ENCODE measurements around the gene PRKN. TPM values are rescaled to one million over a fixed set of nuclear protein-coding genes. Genes with fewer than 3 reads are reported as not detected.

PRKN gene
- total RNA-seq, 3 donors from 2014 or later = 5.2 to 10.2 (median 8.1) TPM

DNA sequence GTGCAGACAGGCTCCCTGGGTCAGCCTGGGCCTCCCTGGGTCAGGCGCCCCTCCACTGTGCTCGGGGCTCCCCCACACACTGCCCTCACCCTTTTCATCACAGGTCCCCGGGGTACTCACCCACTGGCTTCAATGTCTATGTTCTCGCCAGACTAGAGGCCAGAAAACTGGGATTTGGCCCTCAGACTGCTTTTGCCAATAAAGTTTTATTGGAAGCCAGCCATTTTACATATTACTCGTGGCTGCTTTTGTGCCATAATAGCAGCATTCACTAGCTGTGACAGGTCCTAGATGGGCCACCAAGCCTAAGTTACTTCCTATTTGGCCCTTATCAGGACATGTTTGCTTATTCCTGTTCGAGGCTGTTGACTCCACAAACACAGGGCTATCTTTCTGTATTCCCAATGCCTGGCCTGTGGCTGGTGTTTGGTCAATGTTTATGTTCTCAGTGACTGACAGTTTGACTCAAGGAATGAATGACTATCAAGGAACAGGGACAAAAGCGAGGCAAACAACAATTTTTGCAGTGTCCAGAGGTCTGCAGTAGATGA lies 928.6 kb downstream of the PRKN start:
- H3K4me3 ChIP-seq = no peak overlapping the region
- ATAC-seq (no peak), DNase-seq (no peak)
- H3K9me3 ChIP-seq = no peaks in the 10 kb centered on the region
- TF ChIP-seq, protein P1, sequence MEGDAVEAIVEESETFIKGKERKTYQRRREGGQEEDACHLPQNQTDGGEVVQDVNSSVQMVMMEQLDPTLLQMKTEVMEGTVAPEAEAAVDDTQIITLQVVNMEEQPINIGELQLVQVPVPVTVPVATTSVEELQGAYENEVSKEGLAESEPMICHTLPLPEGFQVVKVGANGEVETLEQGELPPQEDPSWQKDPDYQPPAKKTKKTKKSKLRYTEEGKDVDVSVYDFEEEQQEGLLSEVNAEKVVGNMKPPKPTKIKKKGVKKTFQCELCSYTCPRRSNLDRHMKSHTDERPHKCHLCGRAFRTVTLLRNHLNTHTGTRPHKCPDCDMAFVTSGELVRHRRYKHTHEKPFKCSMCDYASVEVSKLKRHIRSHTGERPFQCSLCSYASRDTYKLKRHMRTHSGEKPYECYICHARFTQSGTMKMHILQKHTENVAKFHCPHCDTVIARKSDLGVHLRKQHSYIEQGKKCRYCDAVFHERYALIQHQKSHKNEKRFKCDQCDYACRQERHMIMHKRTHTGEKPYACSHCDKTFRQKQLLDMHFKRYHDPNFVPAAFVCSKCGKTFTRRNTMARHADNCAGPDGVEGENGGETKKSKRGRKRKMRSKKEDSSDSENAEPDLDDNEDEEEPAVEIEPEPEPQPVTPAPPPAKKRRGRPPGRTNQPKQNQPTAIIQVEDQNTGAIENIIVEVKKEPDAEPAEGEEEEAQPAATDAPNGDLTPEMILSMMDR (IDR thresholded peaks at IDR 0.05) = no peak
- H3K4me1 ChIP-seq (ENCODE audit: low read depth) = no peaks in the 10 kb centered on the region
- intact Hi-C loops (cut with DNase I, micrococcal nuclease) = no loop called here
- no peaks in the 10 kb centered on the region for H3K36me3 ChIP-seq (ENCODE audit: low read depth)

DNA sequence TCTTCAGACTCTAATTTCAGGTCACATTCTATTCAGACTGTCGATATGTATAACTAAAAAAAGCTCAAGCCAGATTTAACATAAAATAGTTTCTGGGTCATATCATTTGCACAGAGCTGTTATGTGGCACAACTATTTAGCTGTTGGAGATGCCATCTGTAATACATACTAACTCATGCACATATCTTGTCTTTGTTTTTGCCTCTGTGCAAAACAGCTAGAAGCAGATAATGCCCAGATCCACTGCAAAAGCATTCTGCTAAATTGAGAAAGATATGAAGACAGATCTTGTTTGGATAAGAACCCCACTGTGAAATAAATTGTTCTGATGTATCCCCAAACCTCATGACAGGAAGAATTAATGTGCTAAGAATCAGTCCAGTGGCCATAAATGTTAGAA lies 930.9 kb downstream of the PRKN start:
- intact Hi-C loops (cut with DNase I, micrococcal nuclease) = no loop called here
- no peaks in the 10 kb centered on the region for H3K36me3 ChIP-seq (ENCODE audit: low read depth)

DNA sequence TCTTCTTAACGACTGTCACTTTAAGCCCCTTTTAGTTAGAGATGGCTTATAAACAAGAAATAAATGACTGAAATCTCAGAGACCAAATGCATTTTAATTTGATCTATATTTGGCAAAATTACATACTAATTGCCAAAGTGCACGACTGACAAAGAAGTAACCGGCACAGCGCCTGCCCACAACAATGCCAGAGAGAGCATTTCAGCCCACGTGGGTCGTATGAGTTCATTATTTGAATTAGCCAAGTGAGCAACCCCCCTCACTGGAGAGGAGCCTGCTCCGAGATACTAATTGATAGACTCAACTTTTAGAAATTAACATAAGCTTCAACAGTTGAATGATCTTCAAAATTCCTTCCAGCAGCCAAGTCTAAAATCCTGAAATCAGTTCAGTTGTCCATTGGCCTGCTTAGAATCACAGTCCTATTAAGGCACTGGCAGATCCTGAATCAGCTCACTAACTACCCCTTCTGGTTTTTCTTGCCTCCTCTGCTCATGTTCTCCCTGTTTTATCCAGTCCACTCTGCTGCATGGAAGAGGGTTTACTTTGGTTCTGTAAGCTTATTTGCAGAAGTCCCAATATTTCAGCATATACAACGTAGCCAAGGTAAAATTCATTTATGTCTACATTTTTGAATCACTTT lies 934.6 kb downstream of the PRKN start:
- no peak for DNase-seq
- Histone ChIP-seq H3K36me3 (ENCODE audit: low read depth) (no peaks in the 10 kb centered on the region), H3K4me1 (ENCODE audit: low read depth) (no peaks in the 10 kb centered on the region), H3K9me3 (no peaks in the 10 kb centered on the region), H3K4me3 (no peak overlapping the region)
- TF ChIP-seq, protein P1 (IDR thresholded peaks at IDR 0.05) = no peak
- intact Hi-C loops (cut with DNase I, micrococcal nuclease) = no loop called here
- ATAC-seq = no peak

More for the DNA sequence above, 930.9 kb downstream of the PRKN start:
- H3K9me3 ChIP-seq = no peaks in the 10 kb centered on the region
- H3K4me1 ChIP-seq (ENCODE audit: low read depth) = no peaks in the 10 kb centered on the region
- DNase-seq (no peak), ATAC-seq (no peak)
- TF ChIP-seq, protein P1 (IDR thresholded peaks at IDR 0.05) = no peak
- H3K4me3 ChIP-seq = no peak overlapping the region

DNA sequence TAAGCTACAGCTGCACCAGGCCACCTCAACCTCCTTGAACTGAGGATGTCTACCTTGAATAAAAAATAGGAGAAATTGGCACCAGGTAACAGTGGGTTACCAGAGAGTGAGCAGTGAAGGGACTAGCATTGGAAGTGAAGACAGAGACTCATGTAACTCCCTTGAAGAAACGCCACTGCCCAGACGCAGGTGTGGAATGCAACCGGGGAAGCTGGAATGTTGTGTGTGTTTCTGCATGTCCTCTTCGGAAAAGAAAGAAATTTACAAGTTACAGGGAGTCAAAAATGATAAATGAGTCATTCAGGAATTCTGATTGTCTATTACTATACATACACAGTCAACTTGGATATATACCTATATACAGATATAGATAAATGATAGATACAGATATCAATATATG lies 939.0 kb downstream of the PRKN start:
- TF ChIP-seq, protein P1 (IDR thresholded peaks at IDR 0.05) = no peak
- ATAC-seq = no peak
- no peaks in the 10 kb centered on the region for H3K9me3 ChIP-seq
- H3K4me1 ChIP-seq (ENCODE audit: low read depth) = no peaks in the 10 kb centered on the region
- no peak overlapping the region for H3K4me3 ChIP-seq
- no peaks in the 10 kb centered on the region for H3K36me3 ChIP-seq (ENCODE audit: low read depth)
- intact Hi-C loops (cut with DNase I, micrococcal nuclease) = no loop called here
- no peak for DNase-seq

DNA sequence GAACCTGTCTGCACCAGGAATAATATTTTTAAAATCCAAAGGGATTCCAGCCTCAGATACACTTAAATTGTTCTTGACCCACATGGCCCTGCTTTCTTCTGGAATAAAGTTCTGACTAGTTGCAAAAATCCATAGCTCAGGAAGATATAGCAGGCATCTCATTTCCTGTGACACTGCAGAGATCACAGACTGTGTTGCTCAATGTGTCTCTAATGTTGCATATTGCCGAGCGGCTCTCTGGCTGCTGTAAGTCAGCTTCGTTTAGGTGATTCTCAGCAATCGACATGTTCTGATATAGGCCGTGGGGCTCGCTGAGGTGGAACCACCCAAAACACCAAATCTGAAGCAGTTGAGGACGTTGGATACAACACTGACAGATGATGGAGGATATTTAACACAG lies 955.4 kb downstream of the PRKN start:
- DNase-seq (no peak), ATAC-seq (no peak)
- Histone ChIP-seq H3K36me3 (ENCODE audit: low read depth) (no peaks in the 10 kb centered on the region), H3K4me3 (no peak overlapping the region), H3K9me3 (no peaks in the 10 kb centered on the region), H3K4me1 (ENCODE audit: low read depth) (no peaks in the 10 kb centered on the region)
- intact Hi-C loops (cut with DNase I, micrococcal nuclease) = no loop called here
- TF ChIP-seq, protein P1 (IDR thresholded peaks at IDR 0.05) = no peak
